Endothelial cell of umbilical vein (primary cell): ENCODE results near the gene UVRAG. TPM values are rescaled to one million over a fixed set of nuclear protein-coding genes. Genes with fewer than 3 reads are reported as not detected.

ENCODE experiments used
- BruUV-seq: library from RNA; stranded (reverse); fragments of 400-500 nt; replicated peaks from 2 replicates; lab custom pipeline; 2021; lab: Mats Ljungman, UMichigan
- CTCF ChIA-PET: fragments of 300-600, 350-600 bp; sonication (Branson Sonifier 250); formaldehyde crosslinking; loops from one replicate; lab custom pipeline; 2021; ENCODE audit warnings: antibody characterized with exemption, inconsistent platforms; lab: Charles Lee
- POLR2A ChIA-PET: fragments of 300-600, 350-600 bp; sonication (Branson Sonifier 250); formaldehyde crosslinking; loops from one replicate; lab custom pipeline; 2021; ENCODE audit warnings: antibody characterized with exemption, inconsistent platforms; lab: Charles Lee
- DNase-seq: peaks from one replicate; pipeline ENCODE4 v3.0.0-alpha.2; 2011; ENCODE audit warnings: low read depth, low spot score
- FAIRE-seq: peaks from 2 replicates; lab custom pipeline; 2011; peaks lifted over from hg19 to GRCh38; lab: Jason Lieb, UNC
- H2AFZ ChIP-seq: 2 replicates; pipeline ENCODE4 v1.6.0; 2012; ENCODE audit warnings: low read depth, low read length, control low read depth, inconsistent platforms
- H3K27ac ChIP-seq: 2 replicates; pipeline ENCODE4 v1.5.1; 2011; ENCODE audit warnings: low read depth, mild to moderate bottlenecking, control low read depth, low read length, moderate library complexity; ENCODE audit not compliant: insufficient read depth
- H3K27me3 ChIP-seq, 2 experiments: 2 replicates each; pipeline versions ENCODE4 v1.6.0 to v1.6.1; 2011; ENCODE audit warnings: low read length in 2 of 2, mixed read lengths in 1 of 2; ENCODE audit not compliant: control insufficient read depth in 2 of 2, insufficient read depth in 2 of 2
- H3K36me3 ChIP-seq, 2 experiments: 2 replicates in 1 of 2; 3 replicates in 1 of 2; pipeline ENCODE4 v1.5.1; 2011; ENCODE audit warnings: low read length in 2 of 2, mild to moderate bottlenecking in 1 of 2, moderate library complexity in 1 of 2; ENCODE audit not compliant: control insufficient read depth in 2 of 2, insufficient read depth in 2 of 2; ENCODE audit errors: extremely low read depth in 1 of 2
- H3K4me1 ChIP-seq: 3 replicates; pipeline ENCODE4 v1.5.1; 2011; ENCODE audit warnings: mild to moderate bottlenecking, low read length; ENCODE audit not compliant: control insufficient read depth, insufficient read depth; ENCODE audit errors: extremely low read depth
- H3K4me2 ChIP-seq: 2 replicates; pipeline ENCODE4 v1.6.1; 2011; ENCODE audit warnings: low read length, control low read depth, mixed read lengths; ENCODE audit not compliant: insufficient read depth
- H3K4me3 ChIP-seq, 3 experiments: fragments of 200-600 bp in 1 of 3; sonication (generic), shearing (Covaris generic) in 1 of 3; replicated peaks in 1 of 3; 2 replicates each; pipeline ENCODE4 v1.5.1; 2011 to 2016; ENCODE audit warnings: control low read depth in 3 of 3, low read length in 3 of 3, mild to moderate bottlenecking in 2 of 3, inconsistent platforms in 1 of 3, low read depth in 1 of 3, moderate library complexity in 1 of 3; ENCODE audit not compliant: insufficient read depth in 1 of 3
- H3K79me2 ChIP-seq: 2 replicates; pipeline ENCODE4 v1.6.0; 2012; ENCODE audit warnings: low read length, inconsistent platforms; ENCODE audit not compliant: control insufficient read depth, insufficient read depth
- H3K9ac ChIP-seq: replicated peaks from 2 replicates; pipeline ENCODE3; 2011; ENCODE audit warnings: low read length, control low read depth; ENCODE audit not compliant: insufficient read depth; ENCODE audit errors: extremely low read depth
- H3K9me1 ChIP-seq: replicated peaks from 3 replicates; pipeline ENCODE4 v1.6.0; 2011; ENCODE audit warnings: mild to moderate bottlenecking, low read length; ENCODE audit not compliant: control insufficient read depth, insufficient read depth; ENCODE audit errors: extremely low read depth
- H3K9me3 ChIP-seq: replicated peaks from 2 replicates; pipeline ENCODE4 v1.5.1; 2012; ENCODE audit warnings: low read length, inconsistent platforms; ENCODE audit not compliant: control insufficient read depth, insufficient read depth
- H4K20me1 ChIP-seq: replicated peaks from 2 replicates; pipeline ENCODE3; 2011; ENCODE audit warnings: mild to moderate bottlenecking, low read length; ENCODE audit not compliant: control insufficient read depth, insufficient read depth; ENCODE audit errors: extremely low read depth
- EZH2 ChIP-seq: IDR thresholded peaks from 2 replicates; pipeline ENCODE4 v1.6.1; 2012; ENCODE audit warnings: borderline replicate concordance, low read depth, mild to moderate bottlenecking, moderate library complexity, low read length, inconsistent platforms; ENCODE audit not compliant: severe bottlenecking
- FOS ChIP-seq: IDR thresholded peaks from 2 replicates; pipeline ENCODE4 v1.6.1; 2011; ENCODE audit warnings: mild to moderate bottlenecking, low read length, moderate library complexity, borderline replicate concordance; ENCODE audit not compliant: insufficient read depth
- GATA2 ChIP-seq: IDR thresholded peaks from 2 replicates; pipeline ENCODE4 v1.7.0; 2011; ENCODE audit warnings: low read depth, mild to moderate bottlenecking, moderate library complexity, mixed read lengths, low read length; ENCODE audit not compliant: insufficient read length, insufficient read depth
- JUN ChIP-seq: IDR thresholded peaks from 2 replicates; pipeline ENCODE4 v1.6.1; 2011; ENCODE audit warnings: borderline replicate concordance, low read depth; ENCODE audit not compliant: insufficient read length, insufficient read depth
- MYC ChIP-seq: IDR thresholded peaks from one replicate; pipeline ENCODE4 v1.6.1; 2011; ENCODE audit warnings: mild to moderate bottlenecking, low read depth, low read length
- POLR2A ChIP-seq: IDR thresholded peaks from 2 replicates; pipeline ENCODE4 v1.6.1; 2012; ENCODE audit warnings: low read depth, mild to moderate bottlenecking, control low read depth, low read length
- POLR2AphosphoS5 ChIP-seq: IDR thresholded peaks from 2 replicates; pipeline ENCODE4 v1.6.1; 2012; ENCODE audit warnings: low read depth, mild to moderate bottlenecking, control low read depth, low read length, moderate library complexity; ENCODE audit not compliant: insufficient read depth
- dilution Hi-C: fragments of 300-500 bp; cut with MboI; formaldehyde crosslinking; loops from one replicate; pipeline ENCODE4 v1.15.0; 2019; ENCODE audit warnings: low sequenced_read_pairs; ENCODE audit not compliant: extremely low pct_ligation_motif_present
- intact Hi-C: fragments of 100-400 bp; cut with micrococcal nuclease; formaldehyde crosslinking; loops from one replicate; pipeline ENCODE4 v1.10.0; 2022
- polyA plus RNA-seq, 4 experiments: library from polyadenylated mRNA; depleted of rRNA in 3 of 4; stranded (reverse) in 3 of 4; unstranded in 1 of 4; fragments of >200 nt; gene quantifications; 2 replicates each; pipeline versions ENCODE4 v1.2.1 to v1.2.3, GENCODE V29; 2011 to 2012; ENCODE audit warnings: missing spikeins in 1 of 4
- total RNA-seq: library from RNA; stranded (reverse); gene quantifications from 2 replicates; pipeline ENCODE4 v1.2.3, GENCODE V29; 2021
- TF ChIP-seq, protein P1 (sequence below), 2 donors: IDR thresholded peaks; 1 replicate in 1 of 2; 2 replicates in 1 of 2; pipeline ENCODE4 v1.5.1; 2011; ENCODE audit warnings: low read length in 2 of 2, mild to moderate bottlenecking in 2 of 2, moderate library complexity in 2 of 2, control low read depth in 1 of 2, inconsistent platforms in 1 of 2, low read depth in 1 of 2; ENCODE audit not compliant: insufficient read depth in 1 of 2; ENCODE audit errors: extremely low read depth in 1 of 2
- TF ChIP-seq, protein P2 (sequence below): IDR thresholded peaks from 2 replicates; pipeline ENCODE4 v1.6.1; 2011; ENCODE audit not compliant: insufficient read depth, insufficient read length

Gene UVRAG
- total and polyA plus RNA-seq, 2 donors (not counting 3 experiments of a cell fraction or from before 2014, with no cell fraction given), result 21.2 to 65.6 TPM

DNA sequence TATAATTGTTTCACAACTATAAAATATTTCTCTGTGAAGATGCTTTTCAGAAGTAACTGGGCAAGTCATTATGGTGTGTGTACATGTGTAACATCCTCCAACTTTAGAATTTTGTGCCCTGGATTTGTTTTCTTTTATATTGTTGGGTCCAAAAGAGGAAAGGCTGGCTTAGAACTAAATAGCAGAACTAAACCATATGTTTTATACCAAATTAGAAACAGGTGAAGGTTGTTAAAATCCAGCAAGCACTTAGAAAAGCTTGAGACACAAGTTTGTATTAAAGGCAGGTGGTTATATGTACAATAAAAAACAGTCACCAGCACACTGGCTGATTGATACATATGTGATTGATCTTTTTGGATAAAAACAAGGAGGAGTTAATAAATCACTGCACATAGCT is 232.8 kb downstream of the UVRAG start:
- BruUV-seq, result no TSS peak
- no peak overlapping the region for H3K4me3 ChIP-seq
- FAIRE-seq (no peak), DNase-seq (no peak)
- no peak overlapping the region for H2AFZ ChIP-seq
- H3K9ac ChIP-seq, result no peak overlapping the region
- no peaks in the 10 kb centered on the region for H3K9me3 ChIP-seq
- H3K4me1 ChIP-seq, result peaks cover 9% of the 10 kb centered on the region
- dilution Hi-C loops, result no loop called here
- no peaks in the 10 kb centered on the region for H3K27me3 ChIP-seq
- no peaks in the 10 kb centered on the region for H3K9me1 ChIP-seq
- CTCF ChIA-PET, result interaction anchor here (1.1 to 1.5 kb wide), 3 partner anchors 48 to 151 kb away, joined by 3 to 9 read pairs (median 4); no protein-coding TSS in a partner anchor
- TF ChIP-seq EZH2, result no peak
- no peak for TF ChIP-seq POLR2AphosphoS5
- TF ChIP-seq, protein P1, sequence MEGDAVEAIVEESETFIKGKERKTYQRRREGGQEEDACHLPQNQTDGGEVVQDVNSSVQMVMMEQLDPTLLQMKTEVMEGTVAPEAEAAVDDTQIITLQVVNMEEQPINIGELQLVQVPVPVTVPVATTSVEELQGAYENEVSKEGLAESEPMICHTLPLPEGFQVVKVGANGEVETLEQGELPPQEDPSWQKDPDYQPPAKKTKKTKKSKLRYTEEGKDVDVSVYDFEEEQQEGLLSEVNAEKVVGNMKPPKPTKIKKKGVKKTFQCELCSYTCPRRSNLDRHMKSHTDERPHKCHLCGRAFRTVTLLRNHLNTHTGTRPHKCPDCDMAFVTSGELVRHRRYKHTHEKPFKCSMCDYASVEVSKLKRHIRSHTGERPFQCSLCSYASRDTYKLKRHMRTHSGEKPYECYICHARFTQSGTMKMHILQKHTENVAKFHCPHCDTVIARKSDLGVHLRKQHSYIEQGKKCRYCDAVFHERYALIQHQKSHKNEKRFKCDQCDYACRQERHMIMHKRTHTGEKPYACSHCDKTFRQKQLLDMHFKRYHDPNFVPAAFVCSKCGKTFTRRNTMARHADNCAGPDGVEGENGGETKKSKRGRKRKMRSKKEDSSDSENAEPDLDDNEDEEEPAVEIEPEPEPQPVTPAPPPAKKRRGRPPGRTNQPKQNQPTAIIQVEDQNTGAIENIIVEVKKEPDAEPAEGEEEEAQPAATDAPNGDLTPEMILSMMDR (IDR thresholded peaks at IDR 0.05; ENCODE audit: extremely low read depth in 1 of 2, insufficient read depth in 1 of 2, low read depth in 1 of 2, low read length in 2 of 2), result no peak
- TF ChIP-seq, protein P2, sequence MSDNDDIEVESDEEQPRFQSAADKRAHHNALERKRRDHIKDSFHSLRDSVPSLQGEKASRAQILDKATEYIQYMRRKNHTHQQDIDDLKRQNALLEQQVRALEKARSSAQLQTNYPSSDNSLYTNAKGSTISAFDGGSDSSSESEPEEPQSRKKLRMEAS, result no peak
- TF ChIP-seq GATA2, result no peak
- TF ChIP-seq JUN, result no peak
- TF ChIP-seq FOS, result no peak
- TF ChIP-seq MYC, result no peak
- TF ChIP-seq POLR2A, result no peak
- H3K27ac ChIP-seq, result no peak overlapping the region
- peaks cover 2% of the 10 kb centered on the region for H4K20me1 ChIP-seq
- H3K79me2 ChIP-seq, result no peaks in the 10 kb centered on the region
- POLR2A ChIA-PET, result no interaction called here
- no peak overlapping the region for H3K4me2 ChIP-seq
- intact Hi-C loops, result no loop called here
- H3K36me3 ChIP-seq, result no peaks in the 10 kb centered on the region
